Activated CD8-positive, alpha-beta memory T cell treated with anti-CD3 and anti-CD28 coated beads, Interleukin-2, amount 10 ng/mL, durations not matched to agents 7 days and 5 days (primary cell): Measurements from ENCODE around the gene HLA-DPA1. TPM values are rescaled to one million over a fixed set of nuclear protein-coding genes. Genes with fewer than 3 reads are reported as not detected.
"Not testable (repeated sequence)": the region's sequence is repeated elsewhere in the genome, so short reads cannot be mapped to it uniquely, and the experiment has no call there.

ENCODE experiments used
- ATAC-seq: fragments of 150-1000 bp; cut with Tn5 transposase; one replicate; pipeline ENCODE4 v1.10.0; 2021; ENCODE audit warnings: moderate library complexity
- CTCF ChIA-PET: fragments of 350-600 bp; sonication (Branson Sonifier 250); formaldehyde crosslinking; loops from one replicate; lab custom pipeline; 2021; ENCODE audit warnings: antibody characterized with exemption; lab: Charles Lee
- DNase-seq: peaks from one replicate; pipeline ENCODE4 v3.0.0-alpha.2; 2020
- H3K27ac Mint-ChIP-seq: one replicate; pipeline ENCODE4 v1.8.0; 2021; ENCODE audit warnings: mild to moderate bottlenecking, mixed read lengths
- H3K27me3 Mint-ChIP-seq: one replicate; pipeline ENCODE4 v1.8.0; 2021; ENCODE audit warnings: mixed read lengths
- H3K36me3 Mint-ChIP-seq: one replicate; pipeline ENCODE4 v1.8.0; 2021; ENCODE audit warnings: mild to moderate bottlenecking, mixed read lengths
- H3K4me1 Mint-ChIP-seq: one replicate; pipeline ENCODE4 v1.8.0; 2021; ENCODE audit warnings: mixed read lengths
- H3K4me3 Mint-ChIP-seq: one replicate; pipeline ENCODE4 v1.8.0; 2021; ENCODE audit warnings: mild to moderate bottlenecking, moderate library complexity, mixed read lengths
- H3K9me3 Mint-ChIP-seq: one replicate; pipeline ENCODE4 v1.8.0; 2022; ENCODE audit warnings: low read depth, mixed read lengths
- total RNA-seq, 2 experiments: library from RNA; stranded (reverse); gene quantifications; one replicate each; pipeline ENCODE4 v1.2.3, GENCODE V29; 2021

The HLA-DPA1 gene
- total RNA-seq, 2 experiments from 2014 or later, result 276 to 299 TPM

- H3K4me3 Mint-ChIP-seq, result no peak overlapping the region
- H3K36me3 Mint-ChIP-seq, result peaks cover 2% of the 10 kb centered on the region
- no peak overlapping the region for H3K27ac Mint-ChIP-seq
- peaks cover 81% of the 10 kb centered on the region for H3K27me3 Mint-ChIP-seq
- no peaks in the 10 kb centered on the region for H3K4me1 Mint-ChIP-seq
- CTCF ChIA-PET, result interaction anchor here (1.1 kb wide), 1 partner anchor 20 kb away, joined by 3 read pairs; no protein-coding TSS in a partner anchor
- DNase-seq (no peak), ATAC-seq (no peak)
- H3K9me3 Mint-ChIP-seq, result peaks cover 2% of the 10 kb centered on the region
Observed at GRCh38 chr6:33105916-33106871, 32.7 kb upstream of the HLA-DPA1 start.

GRCh38 chr6:33105386-33105785 is 31.9 kb upstream of the HLA-DPA1 start:
- no peak for ATAC-seq
- CTCF ChIA-PET, result no interaction called here
- DNase-seq, result no peak
- peaks cover 8% of the 10 kb centered on the region for H3K36me3 Mint-ChIP-seq
- H3K9me3 Mint-ChIP-seq, result peaks cover 9% of the 10 kb centered on the region
- no peak overlapping the region for H3K27ac Mint-ChIP-seq
- H3K27me3 Mint-ChIP-seq, result peaks cover 80% of the 10 kb centered on the region
- H3K4me3 Mint-ChIP-seq, result no peak overlapping the region
- H3K4me1 Mint-ChIP-seq, result no peaks in the 10 kb centered on the region

- Mint-ChIP-seq H3K27me3 (peaks cover 80% of the 10 kb centered on the region), H3K9me3 (peaks cover 14% of the 10 kb centered on the region), H3K36me3 (peaks cover 11% of the 10 kb centered on the region), H3K4me1 (no peaks in the 10 kb centered on the region), H3K27ac (no peak overlapping the region), H3K4me3 (no peak overlapping the region)
- CTCF ChIA-PET, result no interaction called here
- ATAC-seq (no peak), DNase-seq (no peak)
Observed at GRCh38 chr6:33104887-33105286, 31.4 kb upstream of the HLA-DPA1 start.

GRCh38 chr6:33103776-33104175 is 30.3 kb upstream of the HLA-DPA1 start:
- CTCF ChIA-PET, result no interaction called here
- Mint-ChIP-seq H3K36me3 (peaks cover 15% of the 10 kb centered on the region), H3K4me3 (no peak overlapping the region), H3K9me3 (peaks cover 21% of the 10 kb centered on the region), H3K27me3 (peaks cover 81% of the 10 kb centered on the region), H3K4me1 (no peaks in the 10 kb centered on the region), H3K27ac (no peak overlapping the region)
- no peak for DNase-seq
- ATAC-seq, result no peak

GRCh38 chr6:33101121-33101737 is 27.8 kb upstream of the HLA-DPA1 start:
- peaks cover 25% of the 10 kb centered on the region for H3K9me3 Mint-ChIP-seq
- H3K27ac Mint-ChIP-seq, ATAC-seq, H3K4me3 Mint-ChIP-seq, DNase-seq, H3K4me1 Mint-ChIP-seq, CTCF ChIA-PET: not testable (repeated sequence)
- H3K36me3 Mint-ChIP-seq, result peaks cover 15% of the 10 kb centered on the region
- H3K27me3 Mint-ChIP-seq, result peaks cover 81% of the 10 kb centered on the region

- DNase-seq (no peak), ATAC-seq (no peak)
- Mint-ChIP-seq H3K9me3 (peaks cover 18% of the 10 kb centered on the region), H3K27ac (no peak overlapping the region), H3K4me3 (no peak overlapping the region), H3K27me3 (peaks cover 54% of the 10 kb centered on the region), H3K4me1 (peaks cover 3% of the 10 kb centered on the region), H3K36me3 (peaks cover 9% of the 10 kb centered on the region)
- CTCF ChIA-PET, result no interaction called here
Observed at GRCh38 chr6:33095681-33096080, 22.2 kb upstream of the HLA-DPA1 start.

- no peak for DNase-seq
- H3K4me3 Mint-ChIP-seq, result no peak overlapping the region
- peaks cover 4% of the 10 kb centered on the region for H3K9me3 Mint-ChIP-seq
- H3K27me3 Mint-ChIP-seq, result peaks cover 37% of the 10 kb centered on the region
- no peak for ATAC-seq
- CTCF ChIA-PET, result no interaction called here
- no peak overlapping the region for H3K27ac Mint-ChIP-seq
- H3K36me3 Mint-ChIP-seq, result no peaks in the 10 kb centered on the region
- H3K4me1 Mint-ChIP-seq, result peaks cover 5% of the 10 kb centered on the region
Observed at GRCh38 chr6:33093855-33094254, 20.4 kb upstream of the HLA-DPA1 start.

- H3K27ac Mint-ChIP-seq, result no peak overlapping the region
- no peaks in the 10 kb centered on the region for H3K9me3 Mint-ChIP-seq
- CTCF ChIA-PET, result interaction anchor here (0.7 to 1.2 kb wide), 2 partner anchors 75 to 77 kb away, joined by 3 to 5 read pairs; no protein-coding TSS in a partner anchor
- ATAC-seq (no peak), DNase-seq (no peak)
- H3K36me3 Mint-ChIP-seq, result peaks cover 3% of the 10 kb centered on the region
- H3K4me1 Mint-ChIP-seq, result peaks cover 5% of the 10 kb centered on the region
- no peak overlapping the region for H3K4me3 Mint-ChIP-seq
- peaks cover 23% of the 10 kb centered on the region for H3K27me3 Mint-ChIP-seq
Observed at GRCh38 chr6:33092385-33092784, 18.9 kb upstream of the HLA-DPA1 start.

- peak; percentile 80 for DNase-seq
- Mint-ChIP-seq H3K36me3 (peaks cover 3% of the 10 kb centered on the region), H3K27me3 (peaks cover 19% of the 10 kb centered on the region), H3K27ac (no peak overlapping the region), H3K4me1 (peaks cover 5% of the 10 kb centered on the region), H3K4me3 (no peak overlapping the region), H3K9me3 (no peaks in the 10 kb centered on the region)
- CTCF ChIA-PET, result interaction anchor here (1.2 kb wide), 1 partner anchor 77 kb away, joined by 5 read pairs; no protein-coding TSS in a partner anchor
- peak; percentile 95 for ATAC-seq
Observed at GRCh38 chr6:33091957-33092356, 18.5 kb upstream of the HLA-DPA1 start.

GRCh38 chr6:33088931-33089620 is 15.6 kb upstream of the HLA-DPA1 start:
- DNase-seq, result no peak
- H3K36me3 Mint-ChIP-seq, result peaks cover 23% of the 10 kb centered on the region
- H3K4me1 Mint-ChIP-seq, result peaks cover 5% of the 10 kb centered on the region
- no peaks in the 10 kb centered on the region for H3K9me3 Mint-ChIP-seq
- no peak overlapping the region for H3K4me3 Mint-ChIP-seq
- ATAC-seq, result no peak
- H3K27me3 Mint-ChIP-seq, result peaks cover 5% of the 10 kb centered on the region
- CTCF ChIA-PET, result interaction anchor here (0.8 to 1.1 kb wide), 4 partner anchors 13 to 159 kb away, joined by 3 read pairs; partner anchors contain the start of gene HLA-DPB1
- no peak overlapping the region for H3K27ac Mint-ChIP-seq

GRCh38 chr6:33088258-33088930 is 14.9 kb upstream of the HLA-DPA1 start:
- Mint-ChIP-seq H3K4me1 (peaks cover 5% of the 10 kb centered on the region), H3K4me3 (no peak overlapping the region), H3K9me3 (no peaks in the 10 kb centered on the region), H3K27me3 (peaks cover 1% of the 10 kb centered on the region), H3K36me3 (peaks cover 26% of the 10 kb centered on the region), H3K27ac (no peak overlapping the region)
- ATAC-seq (no peak), DNase-seq (no peak)
- CTCF ChIA-PET, result interaction anchor here (0.8 to 2.8 kb wide), 4 partner anchors 13 to 160 kb away, joined by 3 to 10 read pairs (median 3); partner anchors contain the start of gene HLA-DPB1

GRCh38 chr6:33085627-33086026 is 12.2 kb upstream of the HLA-DPA1 start:
- ATAC-seq, result no peak
- Mint-ChIP-seq H3K9me3 (no peaks in the 10 kb centered on the region), H3K4me3 (no peak overlapping the region), H3K4me1 (peaks cover 16% of the 10 kb centered on the region), H3K36me3 (peaks cover 40% of the 10 kb centered on the region), H3K27me3 (no peaks in the 10 kb centered on the region), H3K27ac (no peak overlapping the region)
- CTCF ChIA-PET, result interaction anchor here (1.6 to 2.8 kb wide), 2 partner anchors 10 to 72 kb away, joined by 3 to 10 read pairs; partner anchors contain the start of gene HLA-DPB1
- DNase-seq, result no peak
